ENCODE data around the gene ABCA4.
A peak's percentile ranks its signal among the peaks of the same experiment; 100 is the strongest.
"Not testable (repeated sequence)": the region's sequence is repeated elsewhere in the genome, so short reads cannot be mapped to it uniquely, and the experiment has no call there.

ABCA4 gene

GRCh38 chr1:94120991-94121390 lies at the start of gene ABCA4:
ABCA4 (minus strand) TSS chr1:94121148; CDS start chr1:94121045, 103 bp downstream.
- DNase-seq (ENCODE audit: low read depth): no peak

- no peak for DNase-seq (ENCODE audit: low read depth)
Observed at GRCh38 chr1:94169126-94169525, 48.2 kb upstream of the ABCA4 start.

- DNase-seq (ENCODE audit: low read depth): no peak
Observed at GRCh38 chr1:94165843-94166242, 44.9 kb upstream of the ABCA4 start.

- not testable (repeated sequence) for DNase-seq (ENCODE audit: low read depth)
Observed at GRCh38 chr1:94164885-94165284, 43.9 kb upstream of the ABCA4 start.

- DNase-seq (ENCODE audit: low read depth): not testable (repeated sequence)
Observed at GRCh38 chr1:94164121-94164520, 43.2 kb upstream of the ABCA4 start.

GRCh38 chr1:94163249-94163648 lies 42.3 kb upstream of the ABCA4 start:
- DNase-seq (ENCODE audit: low read depth): not testable (repeated sequence)

GRCh38 chr1:94160811-94161210 lies 39.9 kb upstream of the ABCA4 start:
- DNase-seq (ENCODE audit: low read depth): peak; percentile 86

GRCh38 chr1:94156096-94156625 lies 35.2 kb upstream of the ABCA4 start:
- no peak for DNase-seq (ENCODE audit: low read depth)

GRCh38 chr1:94154989-94155388 lies 34.0 kb upstream of the ABCA4 start:
- no peak for DNase-seq (ENCODE audit: low read depth)

- no peak for DNase-seq (ENCODE audit: low read depth)
Observed at GRCh38 chr1:94153133-94153532, 32.2 kb upstream of the ABCA4 start.

GRCh38 chr1:94149166-94149565 lies 28.2 kb upstream of the ABCA4 start:
- not testable (repeated sequence) for DNase-seq (ENCODE audit: low read depth)

- no peak for DNase-seq (ENCODE audit: low read depth)
Observed at GRCh38 chr1:94146273-94146672, 25.3 kb upstream of the ABCA4 start.

GRCh38 chr1:94144836-94145235 lies 23.9 kb upstream of the ABCA4 start:
- no peak for DNase-seq (ENCODE audit: low read depth)

- DNase-seq (ENCODE audit: low read depth): no peak
Observed at GRCh38 chr1:94143809-94144176, 22.8 kb upstream of the ABCA4 start.

GRCh38 chr1:94143173-94143808 lies 22.3 kb upstream of the ABCA4 start:
- DNase-seq (ENCODE audit: low read depth): no peak

GRCh38 chr1:94142583-94142982 lies 21.6 kb upstream of the ABCA4 start:
- no peak for DNase-seq (ENCODE audit: low read depth)

GRCh38 chr1:94142022-94142421 lies 21.1 kb upstream of the ABCA4 start:
- no peak for DNase-seq (ENCODE audit: low read depth)

- no peak for DNase-seq (ENCODE audit: low read depth)
Observed at GRCh38 chr1:94132111-94132510, 11.2 kb upstream of the ABCA4 start.

- no peak for DNase-seq (ENCODE audit: low read depth)
Observed at GRCh38 chr1:94130851-94131595, 10.1 kb upstream of the ABCA4 start.

GRCh38 chr1:94126651-94127050 lies 5.7 kb upstream of the ABCA4 start:
- DNase-seq (ENCODE audit: low read depth): no peak

GRCh38 chr1:94125551-94126514 lies 4.9 kb upstream of the ABCA4 start:
- no peak for DNase-seq (ENCODE audit: low read depth)

- DNase-seq (ENCODE audit: low read depth): no peak
Observed at GRCh38 chr1:94124538-94124937, 3.6 kb upstream of the ABCA4 start.
